SW 1271 (cell line): ENCODE data around the gene PDE9A.

Experiments
- DNase-seq, 2 experiments: peaks; one replicate each; lab custom pipeline; 2025; lab: John Stamatoyannopoulos, UW

PDE9A gene

GRCh38 chr21:42739061-42739931 lies 85.9 kb downstream of the PDE9A start:
- no peak for DNase-seq

GRCh38 chr21:42740405-42740909 lies 87.0 kb downstream of the PDE9A start:
- DNase-seq: no peak

GRCh38 chr21:42741066-42741465 lies 87.6 kb downstream of the PDE9A start:
- DNase-seq: no peak

DNA sequence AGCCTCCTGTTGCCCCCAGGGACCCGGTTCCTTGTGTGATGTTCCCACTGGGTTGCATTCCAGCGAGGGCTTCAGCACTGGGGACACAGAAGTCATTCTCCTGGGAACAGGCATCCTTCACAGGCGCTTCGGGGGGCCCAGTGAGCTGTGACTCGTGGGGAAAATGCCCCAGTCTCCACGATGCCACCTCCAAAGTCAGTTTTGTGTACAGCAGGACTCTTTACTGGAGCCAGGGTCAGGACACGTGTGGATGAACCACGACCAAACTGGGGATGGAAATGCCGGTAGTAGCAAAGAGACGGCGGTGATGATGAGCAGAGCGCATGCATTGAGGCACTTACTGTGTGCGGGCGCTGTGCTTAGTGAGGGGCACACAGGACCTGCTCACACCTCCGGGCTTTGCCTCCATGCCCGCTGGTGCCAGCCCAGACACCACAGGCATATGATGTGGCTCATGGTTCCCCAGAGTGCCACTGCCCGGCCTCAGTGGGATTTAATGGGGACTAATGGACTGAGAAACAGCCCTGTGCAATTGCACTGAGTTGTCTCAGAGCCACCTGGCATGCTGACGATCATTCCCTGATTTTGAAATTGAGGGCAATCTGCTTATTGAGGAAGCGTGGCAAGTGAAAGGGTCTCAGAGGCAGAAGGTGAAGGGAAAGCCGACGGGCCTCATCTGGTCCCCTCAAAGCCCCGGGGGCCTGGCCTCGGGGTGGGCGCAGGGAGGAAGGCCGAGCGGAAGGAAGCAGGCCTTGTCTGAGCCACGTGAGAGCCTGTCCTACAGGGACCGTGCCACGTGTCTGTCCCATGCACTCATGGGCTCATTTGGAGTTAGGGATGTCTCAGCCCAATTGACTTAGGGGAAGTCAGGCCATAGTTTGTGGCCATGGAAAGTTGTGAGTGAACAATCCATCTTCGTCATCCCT lies 91.4 kb downstream of the PDE9A start:
- DNase-seq: no peak

DNA sequence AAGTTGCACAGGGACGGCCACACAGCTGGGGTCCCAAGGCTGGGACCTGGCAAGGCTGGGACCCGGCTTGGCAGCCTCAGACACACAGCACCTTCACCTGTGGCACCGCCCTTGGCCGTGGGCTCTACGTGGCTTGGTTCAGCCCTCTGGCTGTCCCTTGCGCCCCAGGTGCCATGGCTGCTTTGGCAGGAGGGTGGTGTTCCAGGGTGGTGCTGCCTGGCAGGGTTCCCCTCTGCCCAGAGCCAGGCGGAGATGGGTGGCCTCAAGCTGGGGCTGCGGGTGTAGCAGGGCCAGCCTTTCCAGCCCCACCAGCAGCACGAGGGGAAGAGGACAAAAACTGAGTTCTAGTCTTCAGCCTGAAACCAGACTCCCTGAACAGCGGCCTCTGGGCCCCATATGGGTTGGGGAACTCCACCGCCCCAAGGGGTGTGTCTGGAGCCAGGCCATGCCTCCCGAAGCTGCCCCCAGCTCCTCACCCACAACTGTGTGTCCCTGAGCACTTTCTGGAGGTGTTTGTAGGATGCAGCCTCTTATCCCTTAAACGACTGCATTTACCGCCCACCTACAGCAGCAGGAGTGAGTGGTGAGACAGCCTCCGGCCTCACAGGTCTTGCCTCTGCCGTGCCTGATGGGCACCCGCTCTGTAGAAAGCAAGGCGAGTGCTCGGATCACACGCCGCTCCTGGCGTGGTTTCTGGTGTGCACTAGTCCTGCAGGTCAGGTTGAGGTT lies 92.3 kb downstream of the PDE9A start:
- DNase-seq: no peak

DNA sequence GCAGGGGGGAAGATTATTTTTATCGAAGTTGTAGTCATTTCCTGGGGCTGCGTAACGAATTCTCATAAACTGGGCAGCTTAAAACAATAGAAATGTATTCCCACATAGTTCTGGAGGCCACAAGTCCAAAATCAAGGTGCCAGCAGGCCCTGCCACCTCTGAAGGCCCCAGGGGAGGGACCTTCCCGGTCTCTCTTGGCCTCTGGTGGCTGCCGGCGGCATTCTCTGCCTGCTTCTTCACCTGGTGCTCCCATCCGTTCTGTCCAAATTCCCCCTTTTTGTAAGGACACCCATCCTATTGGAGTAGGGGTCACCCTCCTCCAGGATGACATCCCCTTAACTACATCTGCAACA lies 92.8 kb downstream of the PDE9A start:
- DNase-seq: no peak

- no peak for DNase-seq
These were observed 93.3 kb downstream of the PDE9A start for GRCh38 chr21:42746593-42747275.

DNA sequence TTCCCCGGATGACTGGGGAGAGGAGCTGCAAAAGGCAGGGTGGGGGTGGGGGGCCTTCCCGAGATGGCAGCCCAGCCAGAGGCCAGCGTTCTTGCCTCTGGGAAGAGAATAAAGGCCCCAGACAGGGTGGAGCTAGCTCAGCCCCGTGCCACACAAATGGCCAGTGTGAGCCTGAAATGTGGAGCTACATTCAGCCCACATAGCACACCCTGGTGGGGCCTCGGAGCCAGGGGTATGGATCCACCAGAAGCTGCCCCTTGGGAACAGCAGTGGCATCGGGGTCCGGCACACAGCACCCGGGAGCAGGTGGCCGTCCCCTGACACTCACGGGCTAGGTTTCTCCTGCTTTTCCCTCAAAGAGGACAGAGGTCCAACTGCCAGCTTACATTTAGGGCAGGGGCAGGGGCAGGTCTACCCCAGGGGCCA lies 93.9 kb downstream of the PDE9A start:
- DNase-seq: no peak

DNA sequence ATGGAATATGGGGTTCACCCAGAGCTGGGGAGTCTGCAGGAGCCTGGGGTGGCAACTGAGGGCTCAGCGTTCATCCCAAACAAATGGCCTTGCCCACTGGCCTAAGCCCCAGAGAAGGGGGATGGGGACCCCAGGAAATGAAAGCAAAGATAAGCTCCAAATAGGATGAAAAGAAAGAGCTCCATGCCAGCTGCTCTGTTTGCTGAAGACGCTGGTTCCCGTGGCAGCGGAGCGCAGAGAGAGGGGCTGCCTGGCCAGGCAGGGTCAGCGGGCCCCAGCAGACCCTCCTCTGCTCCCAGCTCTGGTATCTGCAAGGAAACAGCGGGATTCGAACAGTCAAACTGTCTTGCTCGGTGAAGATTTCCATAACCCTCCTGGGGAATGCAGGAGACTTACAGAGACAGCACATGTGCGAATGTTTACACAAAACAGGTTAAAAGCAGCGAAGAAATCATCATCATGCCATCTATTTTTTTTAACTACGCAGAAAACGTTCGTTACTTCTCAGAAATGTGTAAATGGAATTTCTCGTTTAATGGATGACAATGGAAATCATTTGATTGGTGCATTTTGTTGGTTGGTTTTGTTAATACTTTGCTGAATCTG lies 94.4 kb downstream of the PDE9A start:
- DNase-seq: no peak

DNA sequence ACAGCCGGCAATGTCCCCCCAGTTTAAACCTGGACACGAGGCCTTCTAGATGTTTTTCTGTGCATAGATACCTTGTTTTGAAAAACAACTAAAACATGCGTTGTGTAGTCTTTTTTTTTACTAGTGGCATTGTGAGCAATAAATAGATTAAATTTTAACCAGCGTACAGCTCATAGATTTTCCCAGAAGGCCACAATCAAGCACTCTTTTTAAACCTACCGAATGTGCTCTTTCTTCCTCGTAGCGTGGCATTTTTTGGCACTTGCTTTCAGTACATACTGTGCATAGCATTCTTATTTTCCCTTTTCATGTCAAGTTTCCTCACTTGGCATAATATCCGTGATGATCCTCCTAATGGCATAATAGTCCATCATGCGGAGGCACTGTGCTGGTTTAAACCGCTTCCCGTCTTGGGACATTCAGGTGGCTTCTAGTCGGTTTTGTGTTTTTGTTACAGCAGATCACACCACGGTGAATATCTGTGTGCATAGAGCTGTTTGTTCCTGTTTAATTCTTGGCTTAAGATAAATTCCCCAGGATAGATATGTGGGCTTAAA lies 95.3 kb downstream of the PDE9A start:
- DNase-seq: no peak

DNA sequence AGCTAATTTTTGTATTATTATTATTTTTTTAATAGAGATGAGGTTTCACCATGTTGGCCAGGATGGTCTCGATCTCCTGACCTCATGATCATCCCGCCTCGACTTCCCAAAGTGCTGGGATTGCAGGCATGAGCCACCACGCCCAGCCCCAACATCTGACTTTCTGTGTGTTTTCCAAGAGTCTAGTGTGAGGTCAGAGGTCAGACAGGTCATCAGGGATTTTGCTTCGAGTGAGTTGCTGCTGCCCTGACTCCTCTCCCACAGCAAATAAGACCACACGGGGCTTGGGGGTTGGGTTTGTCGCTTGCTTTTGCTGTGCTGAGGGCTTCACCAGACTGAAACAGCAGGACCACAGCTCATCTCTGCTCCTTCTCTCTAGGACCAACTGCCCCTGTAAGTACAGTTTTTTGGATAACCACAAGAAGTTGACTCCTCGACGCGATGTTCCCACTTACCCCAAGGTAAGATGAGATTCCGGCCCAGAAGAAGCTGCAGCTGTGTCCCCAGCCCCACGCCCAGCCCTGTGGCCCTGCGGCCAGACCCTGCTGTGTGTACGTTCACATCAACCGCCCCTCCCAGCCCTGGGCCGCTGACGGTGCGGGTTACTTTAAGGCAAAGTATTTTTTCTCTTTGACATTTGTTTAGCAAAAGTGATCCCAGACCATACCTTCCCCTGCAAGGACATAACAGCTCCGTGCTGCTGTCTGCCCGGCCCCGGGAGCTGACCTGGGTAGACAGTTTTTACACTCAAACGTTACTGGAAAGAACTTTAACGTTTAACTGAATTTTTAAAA lies 97.5 kb downstream of the PDE9A start:
- DNase-seq: no peak

GRCh38 chr21:42751866-42752265 lies 98.4 kb downstream of the PDE9A start:
- DNase-seq: no peak

DNA sequence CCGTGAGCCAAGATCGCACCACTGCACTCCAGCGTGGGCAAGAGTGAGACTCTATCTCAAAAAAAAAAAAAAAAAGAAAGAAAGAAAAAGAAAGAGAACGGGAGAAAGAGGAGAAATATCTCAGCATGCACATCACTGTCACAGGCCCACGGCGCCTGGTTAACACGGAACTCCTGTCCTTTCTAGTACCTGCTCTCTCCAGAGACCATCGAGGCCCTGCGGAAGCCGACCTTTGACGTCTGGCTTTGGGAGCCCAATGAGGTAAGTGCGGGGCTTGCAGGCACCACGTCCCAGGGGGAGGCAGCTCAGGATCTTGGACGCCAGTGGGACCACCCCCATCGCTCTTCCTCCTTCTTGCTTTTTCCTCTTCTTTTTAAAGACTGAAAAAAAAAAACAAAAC lies 100.4 kb downstream of the PDE9A start:
- no peak for DNase-seq

DNA sequence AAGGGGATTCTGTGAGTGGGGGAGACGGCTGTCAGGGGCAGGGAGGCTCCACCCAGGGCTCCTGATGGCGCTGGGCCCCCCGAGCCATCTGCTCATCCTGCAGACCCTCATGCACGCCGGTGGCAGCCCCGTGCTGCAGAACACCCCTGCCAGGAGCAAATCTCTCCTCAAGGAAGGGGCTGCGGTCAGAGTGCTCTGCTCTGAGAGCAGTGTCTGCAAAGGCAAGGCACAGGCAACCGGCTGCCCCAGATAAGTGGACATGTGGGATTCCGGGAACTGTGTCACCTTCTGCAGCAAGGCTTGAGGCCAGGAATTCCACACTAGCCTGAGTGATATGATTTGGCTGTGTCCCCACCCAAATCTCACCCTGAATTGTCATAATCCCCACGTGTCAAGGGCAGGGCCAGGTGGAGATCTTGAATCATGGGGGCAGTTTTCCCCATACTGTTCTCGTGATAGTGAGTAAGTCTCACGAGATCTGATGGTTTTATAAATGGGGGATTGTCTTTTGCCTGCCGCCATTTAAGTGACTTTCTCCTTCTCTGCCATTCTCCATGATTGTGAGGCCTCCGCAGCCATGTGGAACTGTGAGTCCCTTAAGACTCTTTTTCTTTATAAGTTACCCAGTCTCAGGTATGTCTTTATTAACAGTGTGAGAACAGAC lies 101.0 kb downstream of the PDE9A start:
- no peak for DNase-seq

GRCh38 chr21:42755031-42755665 lies 101.7 kb downstream of the PDE9A start:
- no peak for DNase-seq

- no peak for DNase-seq
These were observed 102.6 kb downstream of the PDE9A start for GRCh38 chr21:42755766-42756579.

DNA sequence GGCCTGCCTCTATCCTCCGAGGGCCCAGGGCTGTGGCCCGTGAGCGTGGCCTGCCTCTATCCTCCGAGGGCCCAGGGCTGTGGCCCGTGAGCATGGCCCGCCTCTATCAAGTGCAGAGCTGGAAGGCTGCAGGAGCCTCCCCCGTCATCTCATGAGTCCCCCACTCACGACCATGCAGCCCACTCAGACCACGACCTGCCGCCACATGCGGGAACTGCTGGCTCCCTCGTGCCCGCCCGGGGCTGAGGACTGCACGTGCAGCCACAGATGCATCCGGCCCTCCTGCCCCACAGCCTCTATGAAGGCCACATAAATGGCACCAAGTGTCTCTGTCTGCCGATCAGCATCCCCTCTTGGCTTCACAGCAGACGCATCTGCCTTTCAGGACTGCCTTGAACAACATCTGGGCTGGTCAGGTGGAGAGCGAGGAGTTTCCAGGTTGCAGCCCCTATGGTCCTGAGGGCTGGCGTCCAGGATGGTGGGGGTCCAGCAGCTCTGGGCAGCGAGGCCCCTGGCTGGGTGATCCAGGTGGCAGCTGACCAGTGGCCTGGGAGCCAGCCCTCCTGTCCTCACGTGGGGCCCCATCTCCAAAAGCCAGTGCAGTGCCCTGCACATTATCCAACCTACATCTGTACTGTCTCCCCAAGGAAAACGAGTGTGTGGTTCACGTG lies 103.3 kb downstream of the PDE9A start:
- DNase-seq: no peak
